GM04504 (cell line): Measurements from ENCODE around the gene DMXL1.

Experiments used
- DNase-seq: peaks from one replicate; pipeline ENCODE4 v3.0.0-alpha.2; 2012; ENCODE audit warnings: low read depth

DMXL1 gene

DNA sequence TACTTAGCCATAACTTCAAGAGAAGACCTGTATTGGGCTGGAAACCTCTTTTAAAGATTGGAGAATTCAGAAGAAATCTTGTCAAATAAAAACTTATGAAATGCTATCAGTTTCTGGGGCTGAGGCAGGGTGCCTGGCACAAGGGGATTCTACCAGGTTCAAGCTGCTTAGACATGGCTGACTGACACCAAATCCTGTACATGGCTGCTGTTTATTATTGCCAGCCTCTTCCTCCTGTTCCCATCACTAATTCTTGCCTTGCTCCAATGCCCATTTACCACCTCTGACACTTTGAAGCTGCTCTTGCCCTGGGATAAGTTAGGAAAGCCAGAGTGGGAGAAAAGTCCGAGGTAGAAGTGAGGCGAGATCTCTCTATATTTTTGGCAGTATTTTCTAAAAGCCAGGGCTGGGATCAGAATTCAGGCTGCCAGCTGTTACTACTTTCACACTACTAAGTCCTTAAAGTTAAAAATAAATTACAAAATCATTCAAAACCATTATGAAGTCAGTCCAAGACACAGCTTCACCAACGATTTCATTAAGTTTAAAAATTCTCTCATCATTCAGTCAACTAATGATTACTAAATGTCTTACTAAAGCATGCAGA, 218.7 kb downstream of the DMXL1 start:
- DNase-seq = no peak

GRCh38 chr5:119290161-119290569, 219.3 kb downstream of the DMXL1 start:
- DNase-seq = no peak

DNA sequence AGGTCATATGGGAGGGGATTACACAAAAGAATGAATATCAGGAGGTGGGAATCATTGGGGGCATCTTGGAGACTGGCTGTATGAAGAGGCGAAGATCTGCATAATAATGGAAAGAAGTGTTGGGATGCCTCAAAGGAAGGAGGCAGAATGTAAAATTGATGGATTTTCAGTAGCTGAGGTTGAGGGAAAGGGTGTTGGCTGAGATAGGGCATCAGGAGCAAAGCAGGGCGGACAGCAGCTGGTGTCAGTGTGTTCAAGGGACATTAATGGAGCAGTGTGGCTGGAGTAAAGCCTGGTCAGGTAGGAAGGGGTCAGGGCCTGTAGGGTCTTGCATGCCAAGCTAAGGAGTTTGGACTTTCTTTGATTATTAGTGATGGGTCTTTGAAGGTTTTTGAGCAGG, 219.7 kb downstream of the DMXL1 start:
- DNase-seq = no peak

- DNase-seq = no peak
Measured at GRCh38 chr5:119291056-119291455, 220.2 kb downstream of the DMXL1 start.

- no peak for DNase-seq
Measured at GRCh38 chr5:119291877-119292276, 221.0 kb downstream of the DMXL1 start.

DNA sequence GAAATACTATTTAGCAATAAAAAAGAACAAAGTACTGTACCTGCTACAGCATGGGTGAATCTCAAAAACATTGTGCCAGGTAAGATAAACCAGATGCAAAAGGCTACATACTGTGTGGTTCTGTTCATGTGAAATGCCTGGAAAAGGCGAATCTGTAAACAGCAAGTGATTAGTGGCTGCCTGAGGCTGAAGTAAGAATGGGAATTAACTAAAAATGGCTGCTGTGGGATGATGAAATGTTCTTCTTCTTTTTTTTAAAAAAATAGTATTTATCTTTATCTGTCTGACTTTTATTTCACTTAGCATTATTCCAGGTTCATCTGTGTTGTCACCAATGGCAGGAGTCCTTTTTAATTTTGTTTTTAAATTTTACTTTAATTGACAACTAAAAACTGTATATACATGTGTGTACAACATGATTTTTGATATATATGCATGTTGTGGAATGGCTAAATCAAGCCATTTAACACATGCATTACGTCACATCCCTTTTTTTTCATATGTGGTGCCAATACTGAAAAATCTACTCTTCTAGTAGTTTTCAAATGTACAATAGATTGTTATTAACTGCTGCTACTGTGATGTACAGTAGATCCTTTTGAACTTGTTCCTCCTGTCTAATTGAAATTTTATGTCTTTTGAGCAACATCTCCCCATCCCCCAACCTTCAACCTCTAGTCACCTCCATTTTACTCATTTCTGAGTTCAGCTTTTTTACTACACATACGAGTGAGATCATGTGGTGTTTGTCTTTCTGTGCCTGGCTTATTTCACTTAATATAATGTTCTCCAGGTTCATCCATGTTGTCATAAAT, 222.0 kb downstream of the DMXL1 start:
- no peak for DNase-seq

GRCh38 chr5:119293516-119293829, 222.6 kb downstream of the DMXL1 start:
- no peak for DNase-seq
